GM12892 (cell line): ENCODE results near the gene USH1G.

Experiments used
- DNase-seq: peaks from one replicate; pipeline ENCODE4 v3.0.0; 2011; ENCODE audit not compliant: insufficient read length
- FAIRE-seq: peaks from 2 replicates; lab custom pipeline; 2011; peaks lifted over from hg19 to GRCh38; lab: Jason Lieb, UNC
- POLR2A ChIP-seq: IDR thresholded peaks from 2 replicates; pipeline ENCODE4 v1.6.1; 2011; ENCODE audit warnings: low read depth, low read length, control low read depth
- POLR2AphosphoS5 ChIP-seq: IDR thresholded peaks from 2 replicates; pipeline ENCODE4 v1.6.1; 2011; ENCODE audit warnings: low read depth, low read length, control low read depth
- TAF1 ChIP-seq: IDR thresholded peaks from 2 replicates; pipeline ENCODE4 v1.6.1; 2011; ENCODE audit warnings: low read depth, mild to moderate bottlenecking, control low read depth, low read length, borderline replicate concordance

The USH1G gene

GRCh38 chr17:74939534-74939933 lies 16.5 kb upstream of the USH1G start:
- DNase-seq (no peak), FAIRE-seq (no peak)
- TF ChIP-seq POLR2A: no peak
- no peak for TF ChIP-seq TAF1
- no peak for TF ChIP-seq POLR2AphosphoS5

GRCh38 chr17:74938194-74938950 lies 15.3 kb upstream of the USH1G start:
- FAIRE-seq: no peak
- TF ChIP-seq POLR2A (no peak), TAF1 (no peak), POLR2AphosphoS5 (no peak)
- DNase-seq: no peak

- TF ChIP-seq TAF1 (no peak), POLR2A (no peak), POLR2AphosphoS5 (no peak)
- FAIRE-seq: no peak
- no peak for DNase-seq
These were observed 14.3 kb upstream of the USH1G start for GRCh38 chr17:74937064-74938051.

- FAIRE-seq: no peak
- TF ChIP-seq TAF1 (no peak), POLR2AphosphoS5 (no peak), POLR2A (no peak)
- DNase-seq: no peak
These were observed 13.4 kb upstream of the USH1G start for GRCh38 chr17:74936470-74936799.

- DNase-seq: no peak
- no peak for FAIRE-seq
These were observed 12.8 kb upstream of the USH1G start, which contains the start of gene OTOP3 for GRCh38 chr17:74935585-74936469. Gene OTOP3, plus strand, starts transcription at chr17:74935898. Its CDS starts 24 bp downstream, at chr17:74935922.

GRCh38 chr17:74935048-74935447 lies 12.0 kb upstream of the USH1G start:
- FAIRE-seq (no peak), DNase-seq (no peak)
- TF ChIP-seq POLR2AphosphoS5 (no peak), POLR2A (no peak), TAF1 (no peak)

More at GRCh38 chr17:74935585-74936469, 12.8 kb upstream of the USH1G start, which contains the start of gene OTOP3:
- TF ChIP-seq POLR2A: no peak

GRCh38 chr17:74930535-74931036 lies 7.5 kb upstream of the USH1G start:
- TF ChIP-seq POLR2AphosphoS5 (no peak), POLR2A (no peak), TAF1 (no peak)

GRCh38 chr17:74928786-74929185 lies 5.7 kb upstream of the USH1G start:
- TF ChIP-seq POLR2A (no peak), POLR2AphosphoS5 (no peak), TAF1 (no peak)
- DNase-seq (no peak), FAIRE-seq (no peak)

More at GRCh38 chr17:74930535-74931036, 7.5 kb upstream of the USH1G start:
- FAIRE-seq (no peak), DNase-seq (no peak)

- no peak for TF ChIP-seq POLR2AphosphoS5
- DNase-seq: no peak
- FAIRE-seq: no peak
These were observed 2.2 kb upstream of the USH1G start for GRCh38 chr17:74925242-74925641.

GRCh38 chr17:74924250-74924948 lies 1.3 kb upstream of the USH1G start, which contains the start of gene OTOP2:
Gene OTOP2, plus strand, starts transcription at chr17:74924273. Its CDS starts 360 bp downstream, at chr17:74924633.
- FAIRE-seq (no peak), DNase-seq (no peak)

More at GRCh38 chr17:74924250-74924948, 1.3 kb upstream of the USH1G start, which contains the start of gene OTOP2:
- no peak for TF ChIP-seq POLR2AphosphoS5
